Measurements from ENCODE around the gene FAM171A2.

GRCh38 chr17:44314524-44314868, 49.2 kb downstream of the FAM171A2 start:
- TF ChIP-seq CTCF (IDR thresholded peaks at IDR 0.05), result no peak
- TF ChIP-seq ZFX (IDR thresholded peaks at IDR 0.05; ENCODE audit: borderline replicate concordance), result no peak
